Caco-2 (cell line): ENCODE results near the gene SDC1. TPM values are rescaled to one million over a fixed set of nuclear protein-coding genes. Genes with fewer than 3 reads are reported as not detected.

Experiments
- BruUV-seq: library from RNA; stranded (reverse); fragments of 400-500 nt; replicated peaks from 2 replicates; lab custom pipeline; 2021; lab: Mats Ljungman, UMichigan
- CTCF ChIA-PET: fragments of 300-600 bp; sonication (Branson Sonifier 250); formaldehyde crosslinking; loops from one replicate; lab custom pipeline; 2022; ENCODE audit warnings: antibody characterized with exemption; lab: Charles Lee
- POLR2A ChIA-PET: fragments of 300-600 bp; sonication (Branson Sonifier 250); formaldehyde crosslinking; loops from one replicate; lab custom pipeline; 2022; ENCODE audit warnings: antibody characterized with exemption; lab: Charles Lee
- DNase-seq, 2 experiments: peaks; one replicate each; pipeline versions ENCODE4 v3.0.0 to v3.0.0-alpha.2; 2020 to 2022
- H3K27me3 ChIP-seq: replicated peaks from 2 replicates; pipeline ENCODE4 v1.6.0; 2011; ENCODE audit warnings: low read length; ENCODE audit not compliant: control insufficient read depth, insufficient read depth
- H3K36me3 ChIP-seq: 2 replicates; pipeline ENCODE4 v1.5.1; 2011; ENCODE audit warnings: low read length; ENCODE audit not compliant: control insufficient read depth, insufficient read depth
- H3K4me1 ChIP-seq: fragments of 250-450 bp; sonication (Bioruptor Pico); 2 replicates; pipeline ENCODE4 v1.5.1; 2020; ENCODE audit warnings: mild to moderate bottlenecking
- H3K4me3 ChIP-seq: 2 replicates; pipeline ENCODE4 v1.5.1; 2011; ENCODE audit warnings: low read depth, mild to moderate bottlenecking, control low read depth, low read length
- H3K9me3 ChIP-seq: fragments of 250-450 bp; sonication (Bioruptor Pico); 2 replicates; pipeline ENCODE4 v1.5.1; 2020; ENCODE audit warnings: mild to moderate bottlenecking, moderate library complexity
- H3K27ac Mint-ChIP-seq: one replicate; pipeline ENCODE4 v1.8.0; 2022; ENCODE audit warnings: mixed read lengths; ENCODE audit not compliant: unreplicated experiment
- H3K27me3 Mint-ChIP-seq: one replicate; pipeline ENCODE4 v1.8.0; 2022; ENCODE audit warnings: mixed read lengths; ENCODE audit not compliant: insufficient read depth, unreplicated experiment
- H3K36me3 Mint-ChIP-seq: one replicate; pipeline ENCODE4 v1.8.0; 2022; ENCODE audit warnings: mild to moderate bottlenecking, mixed read lengths; ENCODE audit not compliant: insufficient read depth, unreplicated experiment
- H3K4me1 Mint-ChIP-seq: one replicate; pipeline ENCODE4 v1.8.0; 2022; ENCODE audit warnings: low read depth, mixed read lengths; ENCODE audit not compliant: unreplicated experiment
- H3K4me3 Mint-ChIP-seq: one replicate; pipeline ENCODE4 v1.8.0; 2022; ENCODE audit warnings: mild to moderate bottlenecking, moderate library complexity, mixed read lengths; ENCODE audit not compliant: unreplicated experiment
- H3K9me3 Mint-ChIP-seq: one replicate; pipeline ENCODE4 v1.8.0; 2022; ENCODE audit warnings: mixed read lengths; ENCODE audit not compliant: unreplicated experiment
- intact Hi-C: fragments of 100-400 bp; cut with micrococcal nuclease; formaldehyde crosslinking; loops from one replicate; pipeline ENCODE4 v1.10.0; 2022; ENCODE audit not compliant: unreplicated experiment
- total RNA-seq: library from RNA; stranded (reverse); gene quantifications from 2 replicates; pipeline ENCODE4 v1.2.3, GENCODE V29; 2022
- TF ChIP-seq, protein P1 (sequence below), 2 experiments: fragments of 200-600 bp in 1 of 2; IDR thresholded peaks; 1 replicate in 1 of 2; 2 replicates in 1 of 2; pipeline versions ENCODE4 v1.5.1 to v1.8.0; 2011 to 2022; ENCODE audit warnings: antibody characterized with exemption in 1 of 2, control low read depth in 1 of 2, inconsistent platforms in 1 of 2, low read depth in 1 of 2, low read length in 1 of 2, mild to moderate bottlenecking in 1 of 2, moderate library complexity in 1 of 2; ENCODE audit not compliant: insufficient read depth in 1 of 2, severe bottlenecking in 1 of 2, unreplicated experiment in 1 of 2

The SDC1 gene
- total RNA-seq, 1 experiment from 2014 or later: 24.3 TPM

DNA sequence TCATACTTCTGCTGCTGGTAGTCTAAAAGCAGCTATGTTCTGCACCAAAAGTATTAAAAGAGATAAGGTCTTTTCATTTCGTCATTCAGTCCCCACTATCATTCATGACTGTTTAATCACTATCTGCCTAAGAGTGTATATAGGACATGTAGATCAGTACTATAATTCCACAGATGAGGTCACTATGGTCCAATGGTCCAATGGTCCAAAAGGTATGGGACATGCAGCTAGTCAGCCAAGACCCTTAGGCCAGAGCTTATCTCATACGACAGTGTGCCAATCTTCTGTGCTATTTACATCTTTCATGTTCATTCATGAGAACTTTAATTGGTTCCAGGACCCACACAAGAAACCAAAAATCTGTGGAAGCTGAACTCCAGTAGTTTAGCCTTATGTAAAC lies 42.6 kb upstream of the SDC1 start:
- Mint-ChIP-seq H3K36me3 (peaks cover 75% of the 10 kb centered on the region), H3K4me1 (no peaks in the 10 kb centered on the region), H3K9me3 (no peaks in the 10 kb centered on the region), H3K27ac (no peak overlapping the region), H3K27me3 (no peaks in the 10 kb centered on the region), H3K4me3 (no peak overlapping the region)
- Histone ChIP-seq H3K4me1 (no peaks in the 10 kb centered on the region), H3K36me3 (peaks cover 1% of the 10 kb centered on the region; the same call in 1 of the 2 replicates), H3K27me3 (no peaks in the 10 kb centered on the region), H3K4me3 (no peak overlapping the region), H3K9me3 (no peaks in the 10 kb centered on the region)
- no peak for DNase-seq
- intact Hi-C loops: no loop called here
- ChIA-PET POLR2A (no interaction called here), CTCF (no interaction called here)
- TF ChIP-seq, protein P1, sequence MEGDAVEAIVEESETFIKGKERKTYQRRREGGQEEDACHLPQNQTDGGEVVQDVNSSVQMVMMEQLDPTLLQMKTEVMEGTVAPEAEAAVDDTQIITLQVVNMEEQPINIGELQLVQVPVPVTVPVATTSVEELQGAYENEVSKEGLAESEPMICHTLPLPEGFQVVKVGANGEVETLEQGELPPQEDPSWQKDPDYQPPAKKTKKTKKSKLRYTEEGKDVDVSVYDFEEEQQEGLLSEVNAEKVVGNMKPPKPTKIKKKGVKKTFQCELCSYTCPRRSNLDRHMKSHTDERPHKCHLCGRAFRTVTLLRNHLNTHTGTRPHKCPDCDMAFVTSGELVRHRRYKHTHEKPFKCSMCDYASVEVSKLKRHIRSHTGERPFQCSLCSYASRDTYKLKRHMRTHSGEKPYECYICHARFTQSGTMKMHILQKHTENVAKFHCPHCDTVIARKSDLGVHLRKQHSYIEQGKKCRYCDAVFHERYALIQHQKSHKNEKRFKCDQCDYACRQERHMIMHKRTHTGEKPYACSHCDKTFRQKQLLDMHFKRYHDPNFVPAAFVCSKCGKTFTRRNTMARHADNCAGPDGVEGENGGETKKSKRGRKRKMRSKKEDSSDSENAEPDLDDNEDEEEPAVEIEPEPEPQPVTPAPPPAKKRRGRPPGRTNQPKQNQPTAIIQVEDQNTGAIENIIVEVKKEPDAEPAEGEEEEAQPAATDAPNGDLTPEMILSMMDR (IDR thresholded peaks at IDR 0.05; ENCODE audit: insufficient read depth in 1 of 2, low read depth in 1 of 2, low read length in 1 of 2, severe bottlenecking in 1 of 2, unreplicated experiment in 1 of 2): no peak
- no TSS peak for BruUV-seq

DNA sequence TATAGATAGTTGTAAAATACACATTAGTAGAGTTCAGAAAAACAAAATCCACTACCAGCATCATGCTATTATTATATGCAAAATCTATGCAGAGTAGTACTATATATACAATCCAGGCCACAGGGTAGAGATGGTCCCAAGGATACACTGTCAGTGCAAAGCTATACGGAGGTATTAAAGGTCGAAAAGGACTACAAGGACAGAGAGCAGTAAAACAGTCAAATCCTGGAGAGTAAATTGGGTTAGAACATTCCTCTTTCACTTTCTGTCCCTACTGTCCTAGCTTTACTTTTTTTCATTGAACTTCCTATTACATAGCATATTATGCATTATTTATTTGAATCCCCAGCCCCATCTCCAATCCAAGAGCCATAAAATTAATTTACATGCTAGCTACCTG lies 39.7 kb upstream of the SDC1 start:
- peaks cover 75% of the 10 kb centered on the region for H3K36me3 Mint-ChIP-seq
- no peak for DNase-seq
- Histone ChIP-seq H3K36me3 (peaks cover 2% of the 10 kb centered on the region; the same call in 1 of the 2 replicates), H3K4me3 (no peak overlapping the region), H3K27me3 (no peaks in the 10 kb centered on the region), H3K4me1 (no peaks in the 10 kb centered on the region), H3K9me3 (no peaks in the 10 kb centered on the region)
- no peak overlapping the region for H3K4me3 Mint-ChIP-seq
- H3K9me3 Mint-ChIP-seq: no peaks in the 10 kb centered on the region
- H3K4me1 Mint-ChIP-seq: no peaks in the 10 kb centered on the region
- POLR2A ChIA-PET: no interaction called here
- intact Hi-C loops: no loop called here
- TF ChIP-seq, protein P1 (IDR thresholded peaks at IDR 0.05; ENCODE audit: insufficient read depth in 1 of 2, low read depth in 1 of 2, low read length in 1 of 2, severe bottlenecking in 1 of 2, unreplicated experiment in 1 of 2): no peak
- CTCF ChIA-PET: interaction anchor here (0.7 to 1.0 kb wide), 2 partner anchors 26 to 274 kb away, joined by 3 read pairs; no protein-coding TSS in a partner anchor
- H3K27me3 Mint-ChIP-seq: no peaks in the 10 kb centered on the region
- H3K27ac Mint-ChIP-seq: no peak overlapping the region
- no TSS peak for BruUV-seq

DNA sequence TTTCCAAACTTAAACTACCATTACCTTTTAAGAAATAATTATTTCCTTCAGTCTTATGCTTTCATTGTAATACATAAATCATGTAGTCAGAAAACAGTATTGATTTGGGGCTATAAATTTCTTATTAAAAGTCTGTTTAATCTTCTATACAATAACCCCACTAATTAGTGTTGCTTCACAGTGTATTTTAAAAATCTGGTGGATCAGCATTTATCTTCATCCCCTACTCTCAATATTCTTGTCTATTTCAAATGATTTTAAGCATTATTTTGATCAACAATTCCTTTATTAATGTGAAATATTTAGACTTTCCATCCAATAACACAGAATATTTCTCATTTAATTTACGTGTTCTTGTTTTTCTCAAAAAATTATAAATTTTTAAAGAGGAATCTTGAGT lies 32.5 kb upstream of the SDC1 start:
- H3K36me3 ChIP-seq: peaks cover 4% of the 10 kb centered on the region
- Mint-ChIP-seq H3K4me3 (no peak overlapping the region), H3K27me3 (no peaks in the 10 kb centered on the region), H3K4me1 (no peaks in the 10 kb centered on the region), H3K27ac (no peak overlapping the region), H3K36me3 (peaks cover 76% of the 10 kb centered on the region), H3K9me3 (no peaks in the 10 kb centered on the region)
- ChIA-PET CTCF (no interaction called here), POLR2A (no interaction called here)
- no peaks in the 10 kb centered on the region for H3K9me3 ChIP-seq
- TF ChIP-seq, protein P1 (IDR thresholded peaks at IDR 0.05; ENCODE audit: insufficient read depth in 1 of 2, low read depth in 1 of 2, low read length in 1 of 2, severe bottlenecking in 1 of 2, unreplicated experiment in 1 of 2): no peak
- intact Hi-C loops: no loop called here
- BruUV-seq: no TSS peak
- no peak for DNase-seq
- no peaks in the 10 kb centered on the region for H3K4me1 ChIP-seq
- H3K27me3 ChIP-seq: no peaks in the 10 kb centered on the region
- H3K4me3 ChIP-seq: no peak overlapping the region
